HG02852 (cell line): ENCODE results near the gene PHLPP1.
"Not testable (repeated sequence)": the region's sequence is repeated elsewhere in the genome, so short reads cannot be mapped to it uniquely, and the experiment has no call there.

Experiments
- ATAC-seq: cut with Tn5 transposase; IDR thresholded peaks from one replicate; pipeline ENCODE4 v1.9.1; 2021; ENCODE audit warnings: mild to moderate bottlenecking, moderate library complexity; ENCODE audit not compliant: unreplicated experiment

PHLPP1 gene

DNA sequence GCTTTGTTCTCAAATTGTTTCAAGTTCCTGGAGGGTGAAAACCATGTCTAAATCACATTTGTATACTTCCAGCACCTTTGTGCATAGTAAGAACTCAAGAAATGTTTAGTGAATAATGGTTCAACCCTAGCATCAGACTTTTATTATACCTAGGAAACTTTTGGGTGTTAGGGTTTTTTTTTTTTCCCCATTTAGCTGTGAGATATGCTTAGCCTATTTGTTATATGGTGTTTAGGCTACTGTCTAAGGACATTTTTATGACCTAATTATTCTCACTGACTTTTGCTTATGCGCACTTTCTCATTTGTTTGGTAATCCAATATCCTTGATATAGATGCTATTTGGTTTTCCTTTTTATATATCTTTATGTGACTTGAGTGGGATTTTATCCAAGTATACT lies 164.7 kb downstream of the PHLPP1 start:
- ATAC-seq, result no peak

DNA sequence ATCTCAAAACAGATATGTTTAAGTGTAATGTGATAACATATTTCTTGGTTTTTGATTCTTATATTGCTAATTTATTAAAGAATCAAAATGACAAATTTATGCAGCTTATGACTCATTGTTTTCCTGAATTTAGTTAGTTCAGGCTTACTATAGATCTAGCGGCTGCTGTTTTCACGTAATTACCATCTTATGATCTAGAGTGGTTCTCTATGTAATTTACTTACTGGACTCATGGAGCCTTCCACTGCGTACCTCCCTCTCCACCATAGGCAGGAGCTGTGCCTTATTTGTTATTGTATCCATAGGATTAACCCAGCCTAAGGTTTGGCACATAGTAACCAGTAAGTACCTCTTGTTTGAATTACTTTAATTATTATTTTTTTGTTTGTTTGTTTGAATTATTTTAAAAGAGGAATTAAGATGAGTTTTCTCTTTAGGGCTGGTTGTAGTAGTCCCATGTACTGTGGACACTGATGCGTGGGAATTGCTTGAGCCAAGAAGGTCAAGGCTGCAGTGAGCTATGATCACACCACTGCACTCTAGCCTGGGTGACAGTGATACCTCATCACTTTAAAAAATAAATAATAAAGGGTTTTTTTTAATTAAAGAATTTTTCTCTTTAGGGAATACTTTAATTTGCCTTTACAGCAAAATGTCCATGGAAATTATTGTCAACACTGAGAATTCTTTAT lies 165.5 kb downstream of the PHLPP1 start:
- no peak for ATAC-seq

DNA sequence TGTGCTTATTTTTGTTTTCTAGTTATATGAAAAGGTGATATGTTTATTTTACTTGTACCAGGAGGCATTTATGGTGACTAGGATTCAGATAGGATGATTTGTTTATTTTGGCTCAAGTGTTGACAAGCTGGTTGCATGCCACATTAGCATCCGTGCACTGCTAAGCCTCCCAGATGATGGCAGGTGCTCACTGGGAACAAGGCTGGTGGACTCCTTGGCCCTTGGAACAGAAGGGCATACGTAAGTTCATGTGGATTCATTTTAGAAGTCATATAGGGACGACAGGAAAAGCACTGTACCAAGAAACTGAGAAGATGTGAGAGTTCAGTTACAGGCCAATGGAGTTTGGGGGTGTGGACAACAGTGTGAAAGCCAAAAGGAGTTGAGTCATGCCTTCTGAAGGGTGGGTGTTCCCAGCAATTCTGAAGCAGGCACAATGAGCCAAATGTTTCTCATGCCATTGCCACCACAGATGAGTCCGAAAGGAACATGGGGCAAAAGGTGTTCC lies 166.2 kb downstream of the PHLPP1 start:
- ATAC-seq, result no peak

DNA sequence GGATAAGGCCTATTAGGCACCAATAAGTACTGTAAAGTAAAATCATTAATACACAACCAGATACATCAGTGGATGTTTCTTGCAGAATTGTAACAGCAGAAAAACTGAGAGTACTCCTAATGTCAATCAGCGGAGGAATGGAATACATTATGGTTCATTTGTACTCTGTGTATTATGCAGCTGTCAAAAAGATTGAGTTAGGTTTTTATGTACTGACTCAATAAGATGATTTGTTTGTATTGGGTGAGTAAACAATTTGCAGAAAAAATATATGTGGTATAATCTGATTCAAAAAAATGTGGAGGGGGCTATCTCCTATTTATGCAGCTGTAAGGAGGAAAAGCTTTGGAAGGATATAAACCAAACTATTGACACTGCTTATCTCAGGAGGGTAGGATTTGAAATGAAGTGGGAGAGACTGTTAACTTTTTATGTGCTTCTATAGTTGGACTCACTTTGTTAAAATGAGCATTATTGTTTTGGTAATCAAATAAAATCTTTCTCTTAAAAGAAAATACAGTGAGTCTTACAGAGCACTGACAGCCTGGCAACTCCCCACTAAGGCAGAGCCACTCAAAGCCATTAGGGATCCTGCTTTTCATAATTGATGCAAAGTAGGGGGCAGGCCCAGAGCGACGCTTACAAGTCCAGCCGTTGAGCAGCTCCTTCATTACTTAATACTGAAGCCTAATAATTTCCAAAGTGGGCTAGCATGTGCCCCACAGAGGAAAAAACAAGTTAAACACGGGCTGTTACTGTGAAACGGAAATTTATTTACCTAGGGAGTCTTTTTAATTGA lies 168.8 kb downstream of the PHLPP1 start:
- ATAC-seq, result no peak

DNA sequence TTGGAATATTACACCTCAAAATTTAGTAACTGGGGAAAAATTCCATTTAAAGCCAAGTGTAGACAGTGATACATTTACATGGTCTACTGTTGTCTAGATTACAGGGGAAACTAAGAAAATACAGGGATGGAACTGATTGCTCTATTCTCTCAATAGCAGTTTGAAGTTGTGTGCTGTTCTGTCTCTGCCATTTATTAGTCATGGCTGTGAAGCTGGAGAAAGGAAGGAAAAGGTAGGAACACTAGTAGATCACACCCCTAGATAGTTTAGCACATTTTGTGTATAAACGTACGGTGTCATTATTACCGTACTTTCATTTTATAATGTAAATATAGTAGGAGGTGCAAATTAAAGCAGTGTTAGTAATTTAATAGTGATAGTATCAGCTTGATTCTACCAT lies 170.5 kb downstream of the PHLPP1 start:
- ATAC-seq, result no peak

- no peak for ATAC-seq
Measured at GRCh38 chr18:62894681-62895390, 179.5 kb downstream of the PHLPP1 start.

GRCh38 chr18:62897153-62897552 lies 181.8 kb downstream of the PHLPP1 start:
- no peak for ATAC-seq

DNA sequence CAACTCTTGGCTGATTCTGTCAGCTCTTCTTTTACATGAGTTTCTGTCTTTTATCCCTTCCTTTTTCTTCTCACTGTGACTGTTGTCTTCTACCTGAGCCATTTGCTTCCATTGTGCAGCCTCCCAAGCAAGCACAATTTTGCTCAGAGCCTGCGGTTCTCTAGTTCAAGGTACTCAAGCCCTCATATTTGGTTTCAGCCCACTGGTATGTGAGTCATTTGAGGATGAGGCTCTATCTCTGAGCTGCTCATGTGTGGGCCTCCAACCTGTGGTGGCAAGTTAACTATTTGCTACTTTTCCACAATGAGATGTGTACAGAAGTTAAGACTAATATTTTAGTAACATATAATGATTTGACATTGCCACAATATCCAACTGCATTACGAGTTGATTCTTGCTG lies 183.0 kb downstream of the PHLPP1 start:
- peak; percentile 99 for ATAC-seq

DNA sequence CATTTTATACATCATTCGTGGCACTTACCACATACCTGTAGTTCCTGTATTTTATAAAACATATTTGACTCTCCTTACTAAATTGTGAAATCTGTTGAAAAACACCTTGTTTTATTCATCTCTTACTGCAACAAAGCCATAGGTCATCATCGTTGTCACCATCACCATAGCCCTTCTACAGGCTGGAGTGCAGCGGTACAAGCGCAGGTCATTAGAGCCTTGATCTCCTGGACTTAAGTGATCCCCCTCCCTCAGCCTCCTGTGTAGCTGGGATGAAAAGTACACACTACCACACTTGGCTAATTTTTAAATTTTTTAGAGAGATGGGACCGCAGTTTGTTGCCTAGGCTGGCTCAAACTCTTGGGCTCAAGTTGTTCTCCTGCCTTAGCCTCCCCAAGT lies 184.2 kb downstream of the PHLPP1 start:
- ATAC-seq, result no peak

DNA sequence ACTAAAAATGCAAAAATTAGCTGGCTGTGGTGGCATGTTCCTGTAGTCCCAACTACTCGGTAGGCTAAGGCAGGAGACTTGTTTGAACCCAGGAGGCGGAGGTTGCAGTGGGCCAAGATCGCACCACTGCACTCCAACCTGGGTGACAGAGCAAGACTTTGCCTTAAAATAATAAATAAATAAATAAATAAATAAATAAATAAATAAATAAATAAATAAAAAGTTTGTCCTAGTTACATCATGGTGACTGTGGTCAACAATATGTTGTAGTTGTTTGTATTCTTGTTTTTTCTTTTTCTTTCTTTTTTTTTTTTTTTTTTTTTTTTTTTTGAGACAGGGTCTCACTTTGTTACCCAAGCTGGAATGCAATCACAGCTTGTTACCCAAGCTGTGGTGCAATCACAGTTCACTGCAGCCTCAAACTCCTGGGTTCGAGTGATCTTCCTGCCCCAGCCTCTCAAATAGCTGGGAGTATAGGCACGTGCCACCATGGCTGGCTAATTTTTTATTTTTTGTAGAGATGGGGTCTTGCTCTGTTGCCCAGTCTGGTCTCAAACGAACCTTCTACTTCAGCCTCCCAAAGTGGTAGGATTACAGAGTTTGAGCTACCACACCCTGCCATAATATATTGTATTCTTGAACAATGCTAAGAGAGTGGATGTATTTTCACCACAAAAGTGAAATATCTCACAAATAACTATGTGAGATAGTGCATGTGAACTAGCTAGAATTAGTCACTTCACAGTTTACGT lies 185.0 kb downstream of the PHLPP1 start:
- ATAC-seq, result no peak

GRCh38 chr18:62902776-62903175 lies 187.4 kb downstream of the PHLPP1 start:
- ATAC-seq, result no peak

GRCh38 chr18:62904396-62905285 lies 189.3 kb downstream of the PHLPP1 start:
- ATAC-seq, result no peak

GRCh38 chr18:62912885-62913284 lies 197.5 kb downstream of the PHLPP1 start:
- ATAC-seq, result no peak

DNA sequence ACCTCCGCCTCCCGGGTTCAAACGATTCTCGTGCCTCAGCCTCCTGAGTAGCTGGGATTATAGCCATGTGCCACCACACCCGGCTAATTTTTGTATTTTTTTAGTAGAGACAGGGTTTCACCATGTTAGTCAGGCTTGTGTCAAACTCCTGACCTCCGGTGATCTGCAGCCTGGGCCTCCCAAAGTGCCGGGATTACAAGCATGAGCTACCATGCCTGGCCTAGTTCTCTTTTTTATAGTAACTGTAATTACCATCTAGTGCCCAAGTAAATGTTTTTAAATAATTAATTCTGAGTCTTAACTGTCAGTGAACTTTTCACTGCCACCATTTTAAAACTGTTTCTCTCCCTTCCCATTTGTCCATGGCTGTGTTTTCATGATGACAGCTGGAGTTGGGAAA lies 198.5 kb downstream of the PHLPP1 start:
- ATAC-seq, result not testable (repeated sequence)

GRCh38 chr18:62914871-62915392 lies 199.6 kb downstream of the PHLPP1 start:
- no peak for ATAC-seq

- ATAC-seq, result no peak
Measured at GRCh38 chr18:62918361-62918760, 203.0 kb downstream of the PHLPP1 start.

- no peak for ATAC-seq
Measured at GRCh38 chr18:62919109-62919838, 203.9 kb downstream of the PHLPP1 start.

DNA sequence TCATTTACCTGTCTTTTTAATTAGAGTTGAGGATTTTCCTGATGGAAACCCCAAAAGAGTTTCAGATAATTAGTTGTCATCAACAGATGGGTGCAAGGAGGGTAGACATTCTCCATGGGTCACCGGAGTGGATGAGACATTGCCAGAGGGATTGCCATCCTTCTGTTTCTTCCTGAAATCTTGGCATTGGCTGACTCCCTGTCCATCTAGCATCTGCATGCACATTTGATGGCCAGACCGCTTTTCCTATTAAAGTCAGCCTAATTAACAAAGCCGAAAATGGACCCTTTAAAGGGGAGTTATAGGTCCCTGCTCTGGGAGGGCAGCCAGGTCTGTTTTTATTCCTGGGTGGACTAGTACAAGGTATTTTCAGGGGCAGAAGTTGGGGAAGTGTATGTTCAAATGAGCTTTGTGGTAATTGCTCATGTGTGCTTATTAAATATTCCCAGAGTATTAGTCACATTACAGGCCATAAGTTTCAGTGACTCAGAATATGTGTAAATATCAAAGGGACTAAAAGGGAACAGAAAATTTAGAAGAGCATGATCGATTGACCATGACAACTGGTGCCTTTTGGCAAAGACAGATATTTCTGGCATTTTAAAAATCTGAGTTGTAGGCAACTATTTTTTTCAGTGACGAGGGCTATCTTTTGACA lies 209.8 kb downstream of the PHLPP1 start:
- no peak for ATAC-seq
